ENCODE results near the gene PLXNC1. TPM values are rescaled to one million over a fixed set of nuclear protein-coding genes. Genes with fewer than 3 reads are reported as not detected.

Gene PLXNC1
- total and polyA plus RNA-seq, 2 donors (not counting 1 experiment from before 2014, with no cell fraction given), result 9.7 to 33.6 TPM

- no peak overlapping the region for H2AFZ ChIP-seq (ENCODE audit: insufficient read depth, low read depth, low read length, poor library complexity, severe bottlenecking)
- CTCF ChIA-PET, result no interaction called here
- POLR2A ChIA-PET, result no interaction called here
- H3K36me3 ChIP-seq (replicated peaks in 1 of 2; ENCODE audit: control extremely low read depth in 1 of 2, control insufficient read depth in 1 of 2, extremely low read depth in 1 of 2, insufficient read depth in 2 of 2, low read length in 1 of 2), result peaks cover 3 to 36% of the 10 kb centered on the region in 2 experiments
- intact Hi-C loops (cut with micrococcal nuclease), result no loop called here
- TF ChIP-seq EZH2 (IDR thresholded peaks at IDR 0.05; ENCODE audit: borderline replicate concordance, insufficient read depth, low read depth, low read length, poor library complexity, severe bottlenecking) (no peak), CTCF (IDR thresholded peaks at IDR 0.05) (no peak)
- H3K4me2 ChIP-seq (replicated peaks; ENCODE audit: low read depth, low read length, poor library complexity, severe bottlenecking), result no peak overlapping the region
- ATAC-seq (ENCODE audit: low read depth) (no peak), DNase-seq (no peak)
- H3K27ac Mint-ChIP-seq, result peak overlapping the region; percentile 59
- H3K4me1 ChIP-seq (ENCODE audit: control insufficient read depth in 2 of 2, insufficient read depth in 2 of 2, low read length in 2 of 2), result peaks cover 36 to 38% of the 10 kb centered on the region in 2 donors
- no peak overlapping the region for H3K4me3 Mint-ChIP-seq
- H3K9me3 Mint-ChIP-seq (ENCODE audit: insufficient read depth), result no peaks in the 10 kb centered on the region
- H3K27me3 Mint-ChIP-seq, result no peaks in the 10 kb centered on the region
- no peaks in the 10 kb centered on the region for H3K27me3 ChIP-seq (replicated peaks in 1 of 4; ENCODE audit: control extremely low read depth in 1 of 4, control insufficient read depth in 3 of 4, insufficient read depth in 4 of 4, low read length in 3 of 4)
- H3K27ac ChIP-seq (ENCODE audit: low read length in 2 of 2), result peak overlapping the region in 1 of 2 donors; percentile 90
- H3K79me2 ChIP-seq (ENCODE audit: control insufficient read depth, insufficient read depth, low read length), result no peaks in the 10 kb centered on the region
- H3K9ac ChIP-seq (ENCODE audit: low read length), result no peak overlapping the region
- H4K20me1 ChIP-seq (ENCODE audit: control insufficient read depth, insufficient read depth, low read length, poor library complexity, severe bottlenecking), result no peaks in the 10 kb centered on the region
- no CpG with 5 or more reads among the region's 2 CpGs for WGBS (ENCODE audit: insufficient coverage)
- H3K4me1 Mint-ChIP-seq, result peaks cover 52% of the 10 kb centered on the region
- no peaks in the 10 kb centered on the region for H3K9me3 ChIP-seq (ENCODE audit: control extremely low read depth in 1 of 3, control insufficient read depth in 2 of 3, insufficient read depth in 1 of 3, low read length in 2 of 3)
- H3K4me3 ChIP-seq (ENCODE audit: control extremely low read depth in 1 of 5, extremely low read depth in 1 of 5, insufficient read depth in 1 of 5, low read depth in 2 of 5, low read length in 4 of 5), result no peak overlapping the region
These were observed 112.7 kb downstream of the PLXNC1 start for GRCh38 chr12:94261119-94261518.

GRCh38 chr12:94261786-94262185, 113.4 kb downstream of the PLXNC1 start:
- Histone ChIP-seq H4K20me1 (ENCODE audit: control insufficient read depth, insufficient read depth, low read length, poor library complexity, severe bottlenecking) (no peaks in the 10 kb centered on the region), H3K9ac (ENCODE audit: low read length) (peak overlapping the region; percentile 68), H3K4me1 (ENCODE audit: control insufficient read depth in 2 of 2, insufficient read depth in 2 of 2, low read length in 2 of 2) (peaks cover 43 to 44% of the 10 kb centered on the region in 2 donors), H3K27ac (ENCODE audit: low read length in 2 of 2) (peak overlapping the region; percentile 81 to 90), H3K4me2 (replicated peaks; ENCODE audit: low read depth, low read length, poor library complexity, severe bottlenecking) (peak overlapping the region; percentile 83), H3K9me3 (ENCODE audit: control extremely low read depth in 1 of 3, control insufficient read depth in 2 of 3, insufficient read depth in 1 of 3, low read length in 2 of 3) (no peaks in the 10 kb centered on the region), H3K27me3 (replicated peaks in 1 of 4; ENCODE audit: control extremely low read depth in 1 of 4, control insufficient read depth in 3 of 4, insufficient read depth in 4 of 4, low read length in 3 of 4) (no peaks in the 10 kb centered on the region), H3K79me2 (ENCODE audit: control insufficient read depth, insufficient read depth, low read length) (no peaks in the 10 kb centered on the region), H3K4me3 (ENCODE audit: control extremely low read depth in 1 of 5, extremely low read depth in 1 of 5, insufficient read depth in 1 of 5, low read depth in 2 of 5, low read length in 4 of 5) (peak overlapping the region in 2 of 5 experiments; percentile 69 to 77), H3K36me3 (replicated peaks in 1 of 2; ENCODE audit: control extremely low read depth in 1 of 2, control insufficient read depth in 1 of 2, extremely low read depth in 1 of 2, insufficient read depth in 2 of 2, low read length in 1 of 2) (peaks cover 3 to 34% of the 10 kb centered on the region in 2 experiments), H2AFZ (ENCODE audit: insufficient read depth, low read depth, low read length, poor library complexity, severe bottlenecking) (peak overlapping the region; percentile 78)
- CTCF ChIA-PET, result interaction anchor here (1.0 to 1.5 kb wide), 5 partner anchors 8 to 171 kb away, joined by 3 to 4 read pairs (median 3); no protein-coding TSS in a partner anchor
- Mint-ChIP-seq H3K4me1 (peaks cover 57% of the 10 kb centered on the region), H3K27me3 (no peaks in the 10 kb centered on the region), H3K9me3 (ENCODE audit: insufficient read depth) (no peaks in the 10 kb centered on the region), H3K27ac (peak overlapping the region; percentile 99), H3K4me3 (peak overlapping the region; percentile 99)
- ATAC-seq (ENCODE audit: low read depth) (no peak), DNase-seq (no peak)
- no peak for TF ChIP-seq CTCF (IDR thresholded peaks at IDR 0.05)
- WGBS (ENCODE audit: insufficient coverage), result 100% methylated on average over 2 of the region's 3 CpGs
- POLR2A ChIA-PET, result interaction anchor here (0.5 to 1.4 kb wide), 2 partner anchors 54 to 361 kb away, joined by 5 to 6 read pairs; no protein-coding TSS in a partner anchor
- intact Hi-C loops (cut with micrococcal nuclease), result loop anchor here (1.0 to 2.0 kb wide), 4 partner anchors 21 to 198 kb away; partner anchors contain the start of gene CEP83

Data from B cell (primary cell).